ENCODE results near the gene ZNF443.
"Not testable (repeated sequence)": the region's sequence is repeated elsewhere in the genome, so short reads cannot be mapped to it uniquely, and the experiment has no call there.

The ZNF443 gene
- total RNA-seq = 2.6 to 5.0 (median 4.5) reads per million in 3 donors

- Histone ChIP-seq H3K27me3 (replicated peaks; ENCODE audit: control insufficient read depth, insufficient read depth, low read length, poor library complexity, severe bottlenecking) (no peaks in the 10 kb centered on the region), H3K36me3 (ENCODE audit: control insufficient read depth, insufficient read depth, low read length) (no peaks in the 10 kb centered on the region), H3K4me3 (ENCODE audit: insufficient read depth, low read depth, low read length, poor library complexity, severe bottlenecking) (peak within 1 kb of the TSS; percentile 87), H3K27ac (ENCODE audit: insufficient read depth, low read length, poor library complexity, severe bottlenecking) (peak within 1 kb of the TSS; percentile 60), H3K4me1 (ENCODE audit: control insufficient read depth, insufficient read depth, low read length, poor library complexity, severe bottlenecking) (no peaks in the 10 kb centered on the region), H3K9me3 (ENCODE audit: control insufficient read depth, low read length) (no peaks in the 10 kb centered on the region)
- peak; percentile 91 to 99 (median 96) for DNase-seq
Measured at GRCh38 chr19:12440541-12441316, at the start of gene ZNF443. TSS of gene ZNF443 (minus strand) at chr19:12441021. CDS start at chr19:12440914, 107 bp downstream.

GRCh38 chr19:12486265-12486783 is 45.5 kb upstream of the ZNF443 start:
- not testable (repeated sequence) for H3K27ac ChIP-seq (ENCODE audit: insufficient read depth, low read length, poor library complexity, severe bottlenecking); H3K4me1 ChIP-seq (ENCODE audit: control insufficient read depth, insufficient read depth, low read length, poor library complexity, severe bottlenecking); H3K36me3 ChIP-seq (ENCODE audit: control insufficient read depth, insufficient read depth, low read length); H3K27me3 ChIP-seq (replicated peaks; ENCODE audit: control insufficient read depth, insufficient read depth, low read length, poor library complexity, severe bottlenecking); DNase-seq; H3K9me3 ChIP-seq (ENCODE audit: control insufficient read depth, low read length); H3K4me3 ChIP-seq (ENCODE audit: insufficient read depth, low read depth, low read length, poor library complexity, severe bottlenecking)

DNA sequence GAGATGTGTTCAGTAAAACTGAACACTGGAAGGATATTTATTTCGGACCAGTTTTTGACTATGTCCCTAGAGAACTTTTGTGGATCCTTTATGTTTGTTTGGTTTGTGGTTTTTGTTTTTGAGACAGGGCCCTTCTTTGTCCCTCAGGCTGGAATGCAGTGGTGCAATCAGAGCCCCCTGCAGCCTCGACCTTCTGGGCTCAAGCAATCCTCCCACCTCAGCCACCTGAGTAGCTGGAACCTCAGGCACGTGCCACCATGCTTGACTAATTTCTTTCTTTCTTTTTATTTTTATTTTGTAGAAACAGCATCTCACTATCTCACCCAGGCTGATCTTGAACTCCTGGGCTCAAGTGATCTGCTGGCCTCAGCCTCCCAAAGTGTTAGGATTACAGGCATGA is 44.8 kb upstream of the ZNF443 start:
- Histone ChIP-seq H3K27me3 (replicated peaks; ENCODE audit: control insufficient read depth, insufficient read depth, low read length, poor library complexity, severe bottlenecking) (no peaks in the 10 kb centered on the region), H3K36me3 (ENCODE audit: control insufficient read depth, insufficient read depth, low read length) (no peaks in the 10 kb centered on the region), H3K4me3 (ENCODE audit: insufficient read depth, low read depth, low read length, poor library complexity, severe bottlenecking) (no peak overlapping the region), H3K9me3 (ENCODE audit: control insufficient read depth, low read length) (no peaks in the 10 kb centered on the region), H3K4me1 (ENCODE audit: control insufficient read depth, insufficient read depth, low read length, poor library complexity, severe bottlenecking) (peaks cover 10% of the 10 kb centered on the region), H3K27ac (ENCODE audit: insufficient read depth, low read length, poor library complexity, severe bottlenecking) (no peak overlapping the region)
- DNase-seq = no peak

DNA sequence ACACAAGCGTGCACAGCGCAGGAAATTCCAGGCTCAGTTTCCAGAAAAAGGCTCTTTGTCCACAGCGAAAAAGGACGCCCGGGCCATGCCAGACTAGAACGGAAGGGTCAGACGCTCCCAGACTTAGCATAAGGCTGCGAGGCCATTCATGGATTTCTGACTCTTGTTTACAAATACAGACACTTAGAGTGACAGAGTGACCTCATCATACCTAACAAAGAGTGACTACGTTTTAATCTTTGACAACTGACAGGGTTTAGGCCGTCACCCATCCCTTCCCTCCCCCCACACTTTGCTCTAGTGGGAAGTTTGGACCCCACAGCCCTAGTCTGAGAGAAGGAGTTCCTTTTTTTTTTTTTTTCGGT is 44.2 kb upstream of the ZNF443 start:
- peak overlapping the region; percentile 97 for H3K4me3 ChIP-seq (ENCODE audit: insufficient read depth, low read depth, low read length, poor library complexity, severe bottlenecking)
- H3K4me1 ChIP-seq (ENCODE audit: control insufficient read depth, insufficient read depth, low read length, poor library complexity, severe bottlenecking) = peaks cover 10% of the 10 kb centered on the region
- peak overlapping the region; percentile 72 for H3K27ac ChIP-seq (ENCODE audit: insufficient read depth, low read length, poor library complexity, severe bottlenecking)
- H3K27me3 ChIP-seq (replicated peaks; ENCODE audit: control insufficient read depth, insufficient read depth, low read length, poor library complexity, severe bottlenecking) = no peaks in the 10 kb centered on the region
- H3K9me3 ChIP-seq (ENCODE audit: control insufficient read depth, low read length) = no peaks in the 10 kb centered on the region
- H3K36me3 ChIP-seq (ENCODE audit: control insufficient read depth, insufficient read depth, low read length) = no peaks in the 10 kb centered on the region
- DNase-seq = no peak

GRCh38 chr19:12484371-12485051 is 43.7 kb upstream of the ZNF443 start, which contains the start of gene ZNF709:
TSS of gene ZNF709 (minus strand) at chr19:12484816. CDS start at chr19:12484657, 159 bp downstream.
- Histone ChIP-seq H3K9me3 (ENCODE audit: control insufficient read depth, low read length) (no peaks in the 10 kb centered on the region), H3K4me3 (ENCODE audit: insufficient read depth, low read depth, low read length, poor library complexity, severe bottlenecking) (peak within 1 kb of the TSS; percentile 97), H3K27ac (ENCODE audit: insufficient read depth, low read length, poor library complexity, severe bottlenecking) (peak within 1 kb of the TSS; percentile 72), H3K4me1 (ENCODE audit: control insufficient read depth, insufficient read depth, low read length, poor library complexity, severe bottlenecking) (peaks cover 10% of the 10 kb centered on the region), H3K27me3 (replicated peaks; ENCODE audit: control insufficient read depth, insufficient read depth, low read length, poor library complexity, severe bottlenecking) (no peaks in the 10 kb centered on the region), H3K36me3 (ENCODE audit: control insufficient read depth, insufficient read depth, low read length) (no peaks in the 10 kb centered on the region)
- peak; percentile 69 to 82 (median 81) for DNase-seq

DNA sequence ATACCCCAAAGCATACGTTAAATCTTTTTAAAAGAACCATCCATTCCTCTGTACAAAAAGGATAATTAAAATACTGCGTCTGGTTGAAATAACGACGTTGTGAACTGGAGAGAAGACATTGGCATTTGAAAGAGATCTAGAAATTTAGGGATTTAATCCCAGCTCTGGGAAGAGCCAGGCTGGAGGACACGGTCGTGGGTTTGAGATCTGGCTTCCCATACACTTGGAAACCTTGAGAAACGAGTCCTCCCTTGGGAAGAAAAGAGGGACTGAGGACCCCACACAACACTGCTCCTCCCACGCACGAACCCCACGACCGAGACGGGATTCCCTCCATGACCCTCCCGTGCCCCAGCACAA is 43.2 kb upstream of the ZNF443 start:
- Histone ChIP-seq H3K4me3 (ENCODE audit: insufficient read depth, low read depth, low read length, poor library complexity, severe bottlenecking) (peak overlapping the region; percentile 97), H3K9me3 (ENCODE audit: control insufficient read depth, low read length) (no peaks in the 10 kb centered on the region), H3K4me1 (ENCODE audit: control insufficient read depth, insufficient read depth, low read length, poor library complexity, severe bottlenecking) (peaks cover 11% of the 10 kb centered on the region), H3K27ac (ENCODE audit: insufficient read depth, low read length, poor library complexity, severe bottlenecking) (peak overlapping the region; percentile 72), H3K27me3 (replicated peaks; ENCODE audit: control insufficient read depth, insufficient read depth, low read length, poor library complexity, severe bottlenecking) (no peaks in the 10 kb centered on the region), H3K36me3 (ENCODE audit: control insufficient read depth, insufficient read depth, low read length) (no peaks in the 10 kb centered on the region)
- DNase-seq = no peak

GRCh38 chr19:12482509-12482886 is 41.7 kb upstream of the ZNF443 start:
- Histone ChIP-seq H3K4me1 (ENCODE audit: control insufficient read depth, insufficient read depth, low read length, poor library complexity, severe bottlenecking) (peaks cover 19% of the 10 kb centered on the region), H3K27me3 (replicated peaks; ENCODE audit: control insufficient read depth, insufficient read depth, low read length, poor library complexity, severe bottlenecking) (no peaks in the 10 kb centered on the region), H3K4me3 (ENCODE audit: insufficient read depth, low read depth, low read length, poor library complexity, severe bottlenecking) (no peak overlapping the region), H3K27ac (ENCODE audit: insufficient read depth, low read length, poor library complexity, severe bottlenecking) (no peak overlapping the region), H3K36me3 (ENCODE audit: control insufficient read depth, insufficient read depth, low read length) (no peaks in the 10 kb centered on the region), H3K9me3 (ENCODE audit: control insufficient read depth, low read length) (no peaks in the 10 kb centered on the region)
- no peak for DNase-seq

DNA sequence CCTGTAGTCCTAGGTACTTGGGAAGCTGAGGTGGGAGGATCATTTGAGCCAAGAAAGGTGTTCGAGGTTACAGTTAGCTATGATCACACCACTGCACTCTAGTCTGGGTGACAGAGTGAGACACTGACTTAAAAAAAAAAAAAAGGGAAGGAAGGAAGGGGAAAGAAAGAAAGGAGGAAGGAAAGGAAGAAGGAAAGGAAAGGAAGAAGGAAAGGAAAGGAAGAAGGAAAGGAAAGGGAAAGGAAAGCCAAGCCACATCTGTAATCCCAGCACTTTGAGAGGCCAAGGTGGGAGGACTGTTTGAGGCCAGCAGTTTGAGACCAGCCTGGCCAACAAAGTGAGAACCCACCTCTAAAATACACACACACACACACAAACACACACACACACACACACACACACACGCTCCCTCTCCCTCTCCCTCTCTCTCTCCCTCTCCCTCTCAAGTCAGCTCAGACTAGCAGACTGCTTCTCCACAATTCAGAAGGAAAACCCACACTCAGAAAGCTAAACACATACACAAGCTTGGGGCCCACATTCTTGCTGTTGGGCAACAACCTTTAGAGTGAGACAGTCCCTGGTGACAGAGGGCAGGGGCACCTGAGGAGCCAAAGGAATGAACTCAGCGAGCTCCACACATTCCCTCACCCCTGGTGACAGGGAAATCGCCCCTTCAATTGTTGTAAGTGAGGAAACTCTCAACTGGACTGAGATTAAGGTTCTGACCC is 41.1 kb upstream of the ZNF443 start:
- Histone ChIP-seq H3K36me3 (ENCODE audit: control insufficient read depth, insufficient read depth, low read length) (no peaks in the 10 kb centered on the region), H3K27ac (ENCODE audit: insufficient read depth, low read length, poor library complexity, severe bottlenecking) (no peak overlapping the region), H3K4me1 (ENCODE audit: control insufficient read depth, insufficient read depth, low read length, poor library complexity, severe bottlenecking) (peaks cover 19% of the 10 kb centered on the region), H3K4me3 (ENCODE audit: insufficient read depth, low read depth, low read length, poor library complexity, severe bottlenecking) (no peak overlapping the region), H3K27me3 (replicated peaks; ENCODE audit: control insufficient read depth, insufficient read depth, low read length, poor library complexity, severe bottlenecking) (no peaks in the 10 kb centered on the region), H3K9me3 (ENCODE audit: control insufficient read depth, low read length) (no peaks in the 10 kb centered on the region)
- no peak for DNase-seq

DNA sequence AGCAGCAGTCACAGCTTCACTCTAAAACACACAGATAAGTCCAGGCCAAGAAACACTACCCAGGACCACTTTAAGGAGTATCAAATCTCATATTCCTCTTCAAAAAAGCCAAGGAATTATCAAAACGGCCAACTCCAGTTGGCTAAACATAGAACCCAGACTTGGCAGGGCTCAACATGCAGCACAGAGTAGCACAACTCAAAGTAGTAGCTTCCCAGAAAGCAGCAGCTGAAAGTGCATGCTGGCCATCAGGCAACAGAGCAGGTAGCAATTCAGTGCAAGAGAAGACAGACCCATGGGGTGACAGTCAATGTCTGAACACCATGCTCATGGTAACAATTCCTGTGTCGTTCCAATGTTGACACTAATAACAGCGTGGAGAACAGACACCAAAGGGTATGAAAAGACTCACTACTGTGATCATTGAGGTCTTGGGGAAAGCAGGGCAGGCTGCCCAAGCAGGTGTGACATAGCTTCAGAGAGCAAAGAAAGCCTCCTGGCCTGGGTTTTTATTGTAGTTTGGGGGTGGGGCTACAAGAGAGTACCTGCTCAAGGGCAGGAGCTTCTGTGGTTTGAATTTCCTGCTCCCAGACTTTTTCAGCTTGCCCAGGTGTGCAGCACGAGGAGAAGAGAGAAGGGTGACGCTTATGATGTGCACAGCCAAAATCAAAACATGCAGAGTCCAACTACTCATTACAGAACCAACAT is 37.6 kb upstream of the ZNF443 start:
- H3K27me3 ChIP-seq (replicated peaks; ENCODE audit: control insufficient read depth, insufficient read depth, low read length, poor library complexity, severe bottlenecking) = no peaks in the 10 kb centered on the region
- DNase-seq = no peak
- H3K4me3 ChIP-seq (ENCODE audit: insufficient read depth, low read depth, low read length, poor library complexity, severe bottlenecking) = no peak overlapping the region
- H3K36me3 ChIP-seq (ENCODE audit: control insufficient read depth, insufficient read depth, low read length) = no peaks in the 10 kb centered on the region
- peaks cover 19% of the 10 kb centered on the region for H3K4me1 ChIP-seq (ENCODE audit: control insufficient read depth, insufficient read depth, low read length, poor library complexity, severe bottlenecking)
- no peaks in the 10 kb centered on the region for H3K9me3 ChIP-seq (ENCODE audit: control insufficient read depth, low read length)
- H3K27ac ChIP-seq (ENCODE audit: insufficient read depth, low read length, poor library complexity, severe bottlenecking) = no peak overlapping the region
